Lower leg skin (tissue), 3 donors: ENCODE data around the gene CHST8.
"Not testable (repeated sequence)": the region's sequence is repeated elsewhere in the genome, so short reads cannot be mapped to it uniquely, and the experiment has no call there.

ENCODE experiments used
- POLR2A ChIP-seq, 2 donors: fragments of 450-650 bp; IDR thresholded peaks; one replicate each; pipeline ENCODE4 v1.6.1; 2016 to 2017; ENCODE audit warnings: antibody characterized with exemption in 2 of 2, mild to moderate bottlenecking in 1 of 2, moderate library complexity in 1 of 2
- TF ChIP-seq, protein P1 (sequence below), 3 donors: fragments of 450-650 bp; IDR thresholded peaks; one replicate each; pipeline ENCODE4 v1.5.1; 2016; ENCODE audit warnings: antibody characterized with exemption in 3 of 3, mild to moderate bottlenecking in 3 of 3, moderate library complexity in 2 of 3

DNA sequence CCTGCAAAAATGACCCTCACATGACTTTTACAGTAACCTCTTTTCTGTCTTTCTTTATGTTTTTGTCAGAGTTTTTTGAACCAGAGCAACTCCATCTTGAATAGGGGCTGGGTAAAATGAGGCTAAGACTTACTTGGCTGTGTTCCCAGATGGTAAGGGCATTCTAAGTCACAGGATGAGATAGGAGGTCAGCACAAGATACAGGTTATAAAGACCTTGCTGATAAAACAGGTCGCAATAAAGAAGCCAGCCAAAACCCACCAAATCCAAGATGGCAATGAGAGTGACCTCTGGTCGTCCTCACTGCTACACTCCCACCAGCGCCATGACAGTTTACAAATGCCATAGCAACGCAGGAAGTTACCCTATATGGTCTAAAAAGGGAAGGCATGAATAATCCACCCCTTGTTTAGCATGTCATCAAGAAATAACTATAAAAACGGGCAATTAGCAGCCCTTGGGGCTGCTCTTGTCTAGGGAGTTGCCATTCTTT, 15.9 kb upstream of the CHST8 start:
- TF ChIP-seq, protein P1, sequence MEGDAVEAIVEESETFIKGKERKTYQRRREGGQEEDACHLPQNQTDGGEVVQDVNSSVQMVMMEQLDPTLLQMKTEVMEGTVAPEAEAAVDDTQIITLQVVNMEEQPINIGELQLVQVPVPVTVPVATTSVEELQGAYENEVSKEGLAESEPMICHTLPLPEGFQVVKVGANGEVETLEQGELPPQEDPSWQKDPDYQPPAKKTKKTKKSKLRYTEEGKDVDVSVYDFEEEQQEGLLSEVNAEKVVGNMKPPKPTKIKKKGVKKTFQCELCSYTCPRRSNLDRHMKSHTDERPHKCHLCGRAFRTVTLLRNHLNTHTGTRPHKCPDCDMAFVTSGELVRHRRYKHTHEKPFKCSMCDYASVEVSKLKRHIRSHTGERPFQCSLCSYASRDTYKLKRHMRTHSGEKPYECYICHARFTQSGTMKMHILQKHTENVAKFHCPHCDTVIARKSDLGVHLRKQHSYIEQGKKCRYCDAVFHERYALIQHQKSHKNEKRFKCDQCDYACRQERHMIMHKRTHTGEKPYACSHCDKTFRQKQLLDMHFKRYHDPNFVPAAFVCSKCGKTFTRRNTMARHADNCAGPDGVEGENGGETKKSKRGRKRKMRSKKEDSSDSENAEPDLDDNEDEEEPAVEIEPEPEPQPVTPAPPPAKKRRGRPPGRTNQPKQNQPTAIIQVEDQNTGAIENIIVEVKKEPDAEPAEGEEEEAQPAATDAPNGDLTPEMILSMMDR (IDR thresholded peaks at IDR 0.05) = not testable (repeated sequence)
- TF ChIP-seq POLR2A (IDR thresholded peaks at IDR 0.05) = not testable (repeated sequence)
